GM12878 (cell line): ENCODE measurements around the gene ADRB1. TPM values are rescaled to one million over a fixed set of nuclear protein-coding genes. Genes with fewer than 3 reads are reported as not detected.

Experiments
- BCL11A ChIP-seq: IDR thresholded peaks from 2 replicates; pipeline ENCODE4 v1.6.1; 2011; ENCODE audit warnings: low read depth, low read length
- CBFB ChIP-seq: IDR thresholded peaks from 2 replicates; pipeline ENCODE4 v1.6.1; 2016; ENCODE audit warnings: antibody characterized with exemption, low read depth
- CHD1 ChIP-seq: IDR thresholded peaks from 2 replicates; pipeline ENCODE4 v1.6.1; 2012; ENCODE audit warnings: low read depth, low read length, improper control_type of control experiment
- CREM ChIP-seq: IDR thresholded peaks from 2 replicates; pipeline ENCODE4 v1.6.1; 2014; ENCODE audit warnings: antibody characterized with exemption, low read depth
- E4F1 ChIP-seq: fragments of 450-650 bp; IDR thresholded peaks from 2 replicates; pipeline ENCODE4 v1.6.1; 2018; ENCODE audit warnings: borderline replicate concordance, mild to moderate bottlenecking; ENCODE audit not compliant: partially characterized antibody
- FOXM1 ChIP-seq: IDR thresholded peaks from 2 replicates; pipeline ENCODE4 v1.6.1; 2012; ENCODE audit warnings: low read depth, mild to moderate bottlenecking, inconsistent platforms, low read length, moderate library complexity
- GABPA ChIP-seq: IDR thresholded peaks from 2 replicates; pipeline ENCODE4 v1.6.1; 2014; ENCODE audit warnings: antibody characterized with exemption, low read depth, mild to moderate bottlenecking, inconsistent platforms
- HDAC2 ChIP-seq: fragments of 200-600 bp; sonication (generic); IDR thresholded peaks from 2 replicates; pipeline ENCODE4 v1.6.1; 2017
- KAT2A ChIP-seq: conservative IDR thresholded peaks from 2 replicates; pipeline ENCODE4 v1.6.1; 2011; ENCODE audit warnings: low read depth, low read length; ENCODE audit not compliant: control insufficient read depth
- MTA2 ChIP-seq: fragments of 450-650 bp; IDR thresholded peaks from 2 replicates; pipeline ENCODE4 v1.6.1; 2016; ENCODE audit warnings: low read depth, mild to moderate bottlenecking, moderate library complexity
- NR2C2 ChIP-seq: IDR thresholded peaks from 2 replicates; pipeline ENCODE4 v1.6.1; 2011; ENCODE audit warnings: borderline replicate concordance, low read depth; ENCODE audit not compliant: control insufficient read depth, insufficient read length
- RB1 ChIP-seq: fragments of 450-650 bp; formaldehyde crosslinking; IDR thresholded peaks from 2 replicates; pipeline ENCODE4 v1.6.1; 2017; ENCODE audit warnings: mild to moderate bottlenecking, borderline replicate concordance
- RUNX3 ChIP-seq: IDR thresholded peaks from 2 replicates; pipeline ENCODE4 v1.6.1; 2012; ENCODE audit warnings: low read length, inconsistent platforms
- SKIL ChIP-seq: fragments of 450-650 bp; IDR thresholded peaks from 2 replicates; pipeline ENCODE4 v1.6.1; 2017; ENCODE audit warnings: mild to moderate bottlenecking, low read depth, inconsistent platforms; ENCODE audit not compliant: poor library complexity, severe bottlenecking
- SP1 ChIP-seq: IDR thresholded peaks from one replicate; pipeline ENCODE4 v1.6.1; 2011; ENCODE audit warnings: low read depth, low read length
- SREBF1 ChIP-seq: IDR thresholded peaks from 2 replicates; pipeline ENCODE4 v1.6.1; 2012; ENCODE audit warnings: mild to moderate bottlenecking, low read length
- TCF12 ChIP-seq: IDR thresholded peaks from 2 replicates; pipeline ENCODE4 v1.6.1; 2011; ENCODE audit warnings: low read depth, mild to moderate bottlenecking, low read length
- TCF7 ChIP-seq: IDR thresholded peaks from 2 replicates; pipeline ENCODE4 v1.6.1; 2014; ENCODE audit warnings: antibody characterized with exemption, borderline replicate concordance
- ZBED1 ChIP-seq: IDR thresholded peaks from 2 replicates; pipeline ENCODE4 v1.6.1; 2016; ENCODE audit warnings: borderline replicate concordance
- ZNF207 ChIP-seq: fragments of 450-650 bp; IDR thresholded peaks from 2 replicates; pipeline ENCODE4 v1.6.1; 2014; ENCODE audit warnings: antibody characterized with exemption, mild to moderate bottlenecking, borderline replicate concordance
- ZNF592 ChIP-seq: fragments of 450-650 bp; IDR thresholded peaks from 2 replicates; pipeline ENCODE4 v1.6.1; 2017; ENCODE audit warnings: mild to moderate bottlenecking, moderate library complexity
- polyA plus RNA-seq, 11 experiments: library from polyadenylated mRNA; depleted of rRNA in 4 of 11; unstranded in 6 of 11; stranded (reverse) in 5 of 11; fragments of >200 nt; fragmentation: Nextera tagmentation in 4 of 11; fragmentation: Illumina TruSeq in 1 of 11; extraction: Ambion mirVana in 4 of 11; extraction: Trizol in 1 of 11; gene quantifications; 1 replicate in 1 of 11; 2 replicates in 10 of 11; pipeline versions ENCODE4 v1.2.1 to v1.2.3, GENCODE V29; 2011 to 2016; ENCODE audit warnings: inconsistent platforms in 2 of 11, missing spikeins in 2 of 11, low read depth in 1 of 11
- total RNA-seq, 4 experiments: library from RNA; depleted of rRNA in 3 of 4; stranded (reverse); fragments of >200 nt in 3 of 4; fragmentation: Illumina TruSeq in 1 of 4; extraction: Trizol in 1 of 4; gene quantifications; 2 replicates each; pipeline versions ENCODE4 v1.2.1 to v1.2.3, GENCODE V29; 2013 to 2021

The ADRB1 gene
- total and polyA plus RNA-seq, 10 of the 15 experiments (the other 5 are each of a cell fraction or from before 2014, with no cell fraction given), result 0.26 to 4.5 (median 1.1) TPM

GRCh38 chr10:114024876-114025610 is 18.6 kb upstream of the ADRB1 start (continued):
- TF ChIP-seq E4F1 (no peak), ZNF592 (no peak), BCL11A (peak; percentile 82), KAT2A (no peak), SKIL (peak; percentile 45), RB1 (no peak), CHD1 (peak; percentile 93; the same call in 1 of the 2 replicates), ZNF207 (no peak; the same call in 1 of the 2 replicates), MTA2 (peak; percentile 70), SREBF1 (no peak), HDAC2 (no peak), NR2C2 (no peak), TCF7 (peak; percentile 85), GABPA (peak; percentile 70), FOXM1 (peak; percentile 90; the same call in 1 of the 2 replicates), CREM (peak; percentile 79), RUNX3 (peak; percentile 98), SP1 (peak; percentile 59), TCF12 (0 out of 2 replicates have a peak, but pooled peaks have one; percentile 22), CBFB (peak; percentile 75), ZBED1 (peak; percentile 71; the same call in 1 of the 2 replicates)
